CD14-positive monocyte (primary cell): ENCODE data around the gene ARHGAP12. TPM values are rescaled to one million over a fixed set of nuclear protein-coding genes. Genes with fewer than 3 reads are reported as not detected.

Experiments used
- DNase-seq, 3 donors: peaks; one replicate each; pipeline ENCODE4 v3.0.0-alpha.2; 2011 to 2022
- H2AFZ ChIP-seq: 2 replicates; pipeline ENCODE4 v1.6.0; 2012; ENCODE audit warnings: mild to moderate bottlenecking, low read depth, low read length, inconsistent platforms; ENCODE audit not compliant: insufficient read depth, poor library complexity, severe bottlenecking
- H3K27ac ChIP-seq, 2 donors: 1 replicate in 1 of 2; 2 replicates in 1 of 2; pipeline ENCODE4 v1.5.1; 2012 to 2013; ENCODE audit warnings: low read length in 2 of 2, control low read depth in 1 of 2, inconsistent platforms in 1 of 2, low read depth in 1 of 2, mild to moderate bottlenecking in 1 of 2
- H3K27me3 ChIP-seq, 2 donors: one replicate each; pipeline versions ENCODE4 v1.6.0 to v1.6.1; 2011 to 2013; ENCODE audit warnings: low read length in 2 of 2; ENCODE audit not compliant: control insufficient read depth in 2 of 2, insufficient read depth in 2 of 2
- H3K36me3 ChIP-seq, 2 donors: replicated peaks in 1 of 2; 1 replicate in 1 of 2; 2 replicates in 1 of 2; pipeline versions ENCODE4 v1.5.1 to v1.6.1; 2012 to 2013; ENCODE audit warnings: low read length in 2 of 2, control low read depth in 1 of 2, inconsistent platforms in 1 of 2, mild to moderate bottlenecking in 1 of 2; ENCODE audit not compliant: insufficient read depth in 2 of 2, control insufficient read depth in 1 of 2
- H3K4me1 ChIP-seq, 2 donors: 1 replicate in 1 of 2; 2 replicates in 1 of 2; pipeline versions ENCODE4 v1.5.1 to v1.6.1; 2012 to 2013; ENCODE audit warnings: low read length in 2 of 2, control low read depth in 1 of 2, inconsistent platforms in 1 of 2, mild to moderate bottlenecking in 1 of 2, moderate library complexity in 1 of 2; ENCODE audit not compliant: insufficient read depth in 2 of 2, control insufficient read depth in 1 of 2
- H3K4me2 ChIP-seq: replicated peaks from 2 replicates; pipeline ENCODE3; 2012; ENCODE audit warnings: low read length, moderate library complexity, mild to moderate bottlenecking; ENCODE audit not compliant: poor library complexity, severe bottlenecking; ENCODE audit errors: extremely low read depth
- H3K4me3 ChIP-seq, 3 experiments: fragments of 200-600 bp in 1 of 3; sonication (generic) in 1 of 3; replicated peaks in 1 of 3; 1 replicate in 2 of 3; 2 replicates in 1 of 3; pipeline ENCODE4 v1.5.1; 2011 to 2013; ENCODE audit warnings: low read length in 3 of 3, mild to moderate bottlenecking in 3 of 3, control low read depth in 2 of 3, low read depth in 2 of 3, inconsistent platforms in 1 of 3, moderate library complexity in 1 of 3
- H3K79me2 ChIP-seq: 2 replicates; pipeline ENCODE4 v1.6.0; 2012; ENCODE audit warnings: mild to moderate bottlenecking, control low read depth, inconsistent platforms, low read length, moderate library complexity; ENCODE audit not compliant: insufficient read depth
- H3K9ac ChIP-seq: 2 replicates; pipeline ENCODE4 v1.6.0; 2017; ENCODE audit warnings: low read length, mild to moderate bottlenecking; ENCODE audit not compliant: insufficient read depth, poor library complexity, severe bottlenecking
- H3K9me3 ChIP-seq, 2 donors: replicated peaks in 1 of 2; 1 replicate in 1 of 2; 2 replicates in 1 of 2; pipeline versions ENCODE4 v1.5.1 to v1.6.1; 2012 to 2013; ENCODE audit warnings: low read length in 2 of 2, control low read depth in 1 of 2; ENCODE audit not compliant: control insufficient read depth in 1 of 2, insufficient read depth in 1 of 2
- H4K20me1 ChIP-seq: 2 replicates; pipeline ENCODE4 v1.6.0; 2012; ENCODE audit warnings: mild to moderate bottlenecking, low read length, control low read depth, moderate library complexity; ENCODE audit not compliant: insufficient read depth
- H3K27ac Mint-ChIP-seq, 7 donors: one replicate each; pipeline ENCODE4 v1.8.0; 2020; ENCODE audit warnings: mild to moderate bottlenecking in 7 of 7, mixed read lengths in 7 of 7, moderate library complexity in 6 of 7, inconsistent platforms in 2 of 7
- H3K27me3 Mint-ChIP-seq, 3 donors: one replicate each; pipeline ENCODE4 v1.8.0; 2021 to 2022; ENCODE audit warnings: low read depth in 3 of 3, mild to moderate bottlenecking in 3 of 3, mixed read lengths in 3 of 3, moderate library complexity in 3 of 3, inconsistent platforms in 1 of 3
- H3K36me3 Mint-ChIP-seq, 2 donors: one replicate each; pipeline ENCODE4 v1.8.0; 2020; ENCODE audit warnings: mixed read lengths in 2 of 2, inconsistent platforms in 1 of 2, mild to moderate bottlenecking in 1 of 2
- H3K4me1 Mint-ChIP-seq: one replicate; pipeline ENCODE4 v1.8.0; 2020; ENCODE audit warnings: mild to moderate bottlenecking, mixed read lengths
- H3K4me3 Mint-ChIP-seq, 2 donors: one replicate each; pipeline ENCODE4 v1.8.0; 2020; ENCODE audit warnings: mild to moderate bottlenecking in 2 of 2, mixed read lengths in 2 of 2, moderate library complexity in 1 of 2
- H3K9me3 Mint-ChIP-seq, 7 donors: one replicate each; pipeline ENCODE4 v1.8.0; 2020 to 2022; ENCODE audit warnings: mixed read lengths in 7 of 7, mild to moderate bottlenecking in 6 of 7, moderate library complexity in 6 of 7, inconsistent platforms in 2 of 7
- WGBS: methylation state at CpG from one replicate; pipeline ENCODE4 v1.1.5; 2013; ENCODE audit warnings: missing lambda C conversion rate; ENCODE audit not compliant: insufficient coverage; 5-methylcytosine and 5-hydroxymethylcytosine counted together
- intact Hi-C, 2 donors: fragments of 100-400 bp; cut with micrococcal nuclease; formaldehyde crosslinking; loops; one replicate each; pipeline versions ENCODE4 v1.15.0 to v1.15.1; 2023
- polyA plus RNA-seq, 3 donors: library from polyadenylated mRNA; depleted of rRNA in 1 of 3; unstranded in 2 of 3; stranded (reverse) in 1 of 3; fragments of 300-500 nt in 2 of 3; fragments of >200 nt in 1 of 3; fragmentation: Illumina TruSeq in 2 of 3; gene quantifications; 1 replicate in 2 of 3; 2 replicates in 1 of 3; pipeline ENCODE4 v1.2.3, GENCODE V29; 2012 to 2021
- TF ChIP-seq, protein P1 (sequence below): fragments of 200-600 bp; IDR thresholded peaks from one replicate; pipeline ENCODE4 v1.8.0; 2022; ENCODE audit warnings: antibody characterized with exemption, mild to moderate bottlenecking

ARHGAP12 gene
- polyA plus RNA-seq, 3 donors, result 3.2 to 15.5 (median 4.7) TPM

- H3K79me2 ChIP-seq, result no peaks in the 10 kb centered on the region
- no peaks in the 10 kb centered on the region for H3K27me3 Mint-ChIP-seq
- H3K27ac Mint-ChIP-seq, result no peak overlapping the region
- TF ChIP-seq, protein P1, sequence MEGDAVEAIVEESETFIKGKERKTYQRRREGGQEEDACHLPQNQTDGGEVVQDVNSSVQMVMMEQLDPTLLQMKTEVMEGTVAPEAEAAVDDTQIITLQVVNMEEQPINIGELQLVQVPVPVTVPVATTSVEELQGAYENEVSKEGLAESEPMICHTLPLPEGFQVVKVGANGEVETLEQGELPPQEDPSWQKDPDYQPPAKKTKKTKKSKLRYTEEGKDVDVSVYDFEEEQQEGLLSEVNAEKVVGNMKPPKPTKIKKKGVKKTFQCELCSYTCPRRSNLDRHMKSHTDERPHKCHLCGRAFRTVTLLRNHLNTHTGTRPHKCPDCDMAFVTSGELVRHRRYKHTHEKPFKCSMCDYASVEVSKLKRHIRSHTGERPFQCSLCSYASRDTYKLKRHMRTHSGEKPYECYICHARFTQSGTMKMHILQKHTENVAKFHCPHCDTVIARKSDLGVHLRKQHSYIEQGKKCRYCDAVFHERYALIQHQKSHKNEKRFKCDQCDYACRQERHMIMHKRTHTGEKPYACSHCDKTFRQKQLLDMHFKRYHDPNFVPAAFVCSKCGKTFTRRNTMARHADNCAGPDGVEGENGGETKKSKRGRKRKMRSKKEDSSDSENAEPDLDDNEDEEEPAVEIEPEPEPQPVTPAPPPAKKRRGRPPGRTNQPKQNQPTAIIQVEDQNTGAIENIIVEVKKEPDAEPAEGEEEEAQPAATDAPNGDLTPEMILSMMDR, result no peak
- H3K4me3 ChIP-seq, result no peak overlapping the region
- intact Hi-C loops, result no loop called here
- no peak for DNase-seq
- peaks cover 0 to 11% of the 10 kb centered on the region in 2 donors for H3K36me3 ChIP-seq
- no peak overlapping the region for H3K4me2 ChIP-seq
- H3K36me3 Mint-ChIP-seq, result peaks cover 6 to 20% of the 10 kb centered on the region in 2 donors
- H3K9me3 Mint-ChIP-seq, result no peaks in the 10 kb centered on the region
- H4K20me1 ChIP-seq, result no peaks in the 10 kb centered on the region
- H3K9ac ChIP-seq, result no peak overlapping the region
- H3K27ac ChIP-seq, result no peak overlapping the region
- H3K4me1 ChIP-seq, result no peaks in the 10 kb centered on the region
- peaks cover 6% of the 10 kb centered on the region for H3K4me1 Mint-ChIP-seq
- H3K27me3 ChIP-seq, result no peaks in the 10 kb centered on the region
- no peak overlapping the region for H3K4me3 Mint-ChIP-seq
- H3K9me3 ChIP-seq, result no peaks in the 10 kb centered on the region
- no CpG with 5 or more reads among the region's 1 CpG for WGBS
- no peak overlapping the region for H2AFZ ChIP-seq
These were observed 96.4 kb downstream of the ARHGAP12 start for GRCh38 chr10:31832261-31832660.

DNA sequence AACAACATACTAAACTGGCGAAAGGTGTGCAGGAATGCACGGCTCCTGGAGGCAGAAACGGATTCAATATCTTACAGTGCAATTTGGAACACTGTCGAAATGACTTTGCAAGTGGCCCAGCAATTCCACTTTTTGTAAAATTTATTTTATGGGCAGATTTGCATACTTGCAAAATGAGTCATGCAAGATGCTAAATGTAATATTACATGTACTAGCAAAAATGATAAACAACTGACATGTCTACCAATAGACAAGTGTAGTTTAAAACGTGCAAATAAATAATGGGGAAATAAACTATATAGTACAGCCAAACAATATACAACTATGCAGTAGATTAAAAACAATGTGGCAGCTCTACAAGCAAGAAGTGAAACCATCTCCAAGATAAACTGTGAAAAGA is 97.7 kb downstream of the ARHGAP12 start:
- Histone ChIP-seq H2AFZ (no peak overlapping the region), H3K4me3 (no peak overlapping the region), H3K9ac (no peak overlapping the region), H3K4me1 (no peaks in the 10 kb centered on the region), H3K79me2 (no peaks in the 10 kb centered on the region), H4K20me1 (no peaks in the 10 kb centered on the region), H3K27me3 (no peaks in the 10 kb centered on the region), H3K9me3 (no peaks in the 10 kb centered on the region), H3K4me2 (no peak overlapping the region), H3K27ac (no peak overlapping the region), H3K36me3 (peaks cover 0 to 21% of the 10 kb centered on the region in 2 donors)
- Mint-ChIP-seq H3K27ac (no peak overlapping the region), H3K27me3 (no peaks in the 10 kb centered on the region), H3K9me3 (no peaks in the 10 kb centered on the region), H3K4me1 (no peaks in the 10 kb centered on the region), H3K36me3 (peaks cover 6 to 24% of the 10 kb centered on the region in 2 donors), H3K4me3 (no peak overlapping the region)
- DNase-seq, result no peak
- intact Hi-C loops, result no loop called here
- TF ChIP-seq, protein P1, result no peak
- WGBS, result 100% methylated on average over 3 of the region's 5 CpGs
